Fibroblast of skin of back (primary cell): ENCODE results near the gene ATP5MG.
"Not testable (repeated sequence)": the region's sequence is repeated elsewhere in the genome, so short reads cannot be mapped to it uniquely, and the experiment has no call there.

Source experiments
- DNase-seq: peaks from one replicate; pipeline ENCODE4 v3.0.0-alpha.2; 2013

ATP5MG gene

DNA sequence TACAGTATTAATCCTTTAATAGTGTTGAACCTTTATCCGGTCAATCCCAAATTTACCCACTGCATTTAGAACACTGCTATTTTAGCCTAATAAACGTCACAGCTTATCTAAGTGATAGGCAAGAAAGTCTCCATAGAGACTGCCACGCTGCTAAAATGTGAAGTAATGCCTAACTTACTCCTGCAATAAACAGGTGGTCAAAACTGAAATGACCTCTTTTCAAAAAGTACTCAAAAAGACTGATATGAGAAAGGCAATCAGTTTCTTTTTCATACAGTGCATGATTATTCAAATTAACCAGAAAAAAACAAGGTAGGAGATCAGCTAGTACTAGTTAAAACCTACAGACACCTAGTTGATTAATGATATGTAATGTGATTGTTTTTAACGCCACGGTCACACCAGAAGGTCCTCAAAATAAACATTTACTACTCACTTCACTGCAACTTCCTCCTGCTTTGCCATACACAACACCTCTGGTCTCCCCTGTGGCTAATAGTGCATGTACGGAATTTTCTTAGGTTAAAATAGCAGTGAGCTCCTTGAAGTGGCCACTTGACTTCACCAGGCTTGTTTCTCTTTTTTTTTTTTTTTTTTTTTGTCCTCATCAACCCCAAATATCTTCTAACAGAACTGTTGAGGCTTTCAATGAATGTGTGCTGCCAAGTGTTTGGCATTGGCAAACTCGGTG, 8.8 kb downstream of the ATP5MG start:
- DNase-seq: no peak

DNA sequence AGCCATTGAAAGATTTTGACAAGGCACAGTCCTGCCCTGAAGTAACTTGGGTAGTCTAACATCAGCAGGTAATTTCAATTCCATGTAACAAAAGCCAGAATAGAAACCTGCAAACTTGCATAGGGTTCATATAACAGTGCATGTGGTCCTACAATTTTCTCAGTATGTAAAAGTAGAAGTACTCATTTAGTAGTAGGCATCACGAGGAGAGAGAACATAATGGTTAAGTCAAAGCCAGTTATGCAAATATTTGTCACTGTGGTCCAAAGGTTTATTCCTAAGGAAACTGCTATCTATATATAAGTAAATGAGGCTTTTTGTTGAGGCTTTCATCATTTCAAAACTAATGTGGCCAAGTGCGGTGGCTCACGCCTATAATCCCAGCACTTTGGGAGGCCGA, 10.1 kb downstream of the ATP5MG start:
- no peak for DNase-seq

- no peak for DNase-seq
Observed at GRCh38 chr11:118412921-118413320, 11.5 kb downstream of the ATP5MG start.

DNA sequence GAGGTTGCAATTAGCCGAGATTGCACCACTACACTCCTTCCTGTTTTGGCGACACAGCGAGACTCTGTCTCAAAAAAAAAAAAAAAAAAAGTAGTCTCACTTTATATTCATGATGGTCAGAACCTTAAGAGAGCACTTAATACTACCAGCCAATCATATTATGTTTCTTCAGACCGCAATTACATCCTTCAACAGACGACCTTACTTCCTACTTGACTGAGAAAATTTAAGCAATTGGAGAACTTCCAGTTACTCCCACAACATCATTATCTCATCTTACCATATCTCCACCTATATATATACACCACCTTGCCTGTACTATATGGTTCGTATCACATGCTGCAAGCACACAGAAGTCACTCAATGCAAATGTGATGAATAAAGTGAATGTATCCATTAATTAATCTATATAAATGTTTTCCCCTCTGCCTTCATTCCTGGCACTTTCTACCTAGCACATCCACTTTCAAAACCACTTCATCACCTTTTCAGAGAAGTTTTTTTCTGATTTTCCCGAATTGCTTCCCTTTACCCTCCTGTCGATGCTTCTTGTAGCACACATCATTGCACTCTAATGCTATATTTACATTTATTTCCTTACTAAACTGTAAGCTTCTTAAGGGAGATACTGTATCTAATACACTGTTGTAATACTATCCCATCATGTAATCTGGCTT, 13.8 kb downstream of the ATP5MG start:
- DNase-seq: no peak

- peak; percentile 88 for DNase-seq
Observed at GRCh38 chr11:118415739-118416068, 14.3 kb downstream of the ATP5MG start.

- DNase-seq: not testable (repeated sequence)
Observed at GRCh38 chr11:118416900-118417299, 15.5 kb downstream of the ATP5MG start.

- DNase-seq: no peak
Observed at GRCh38 chr11:118417801-118418200, 16.4 kb downstream of the ATP5MG start.

- no peak for DNase-seq
Observed at GRCh38 chr11:118418766-118419165, 17.4 kb downstream of the ATP5MG start.

DNA sequence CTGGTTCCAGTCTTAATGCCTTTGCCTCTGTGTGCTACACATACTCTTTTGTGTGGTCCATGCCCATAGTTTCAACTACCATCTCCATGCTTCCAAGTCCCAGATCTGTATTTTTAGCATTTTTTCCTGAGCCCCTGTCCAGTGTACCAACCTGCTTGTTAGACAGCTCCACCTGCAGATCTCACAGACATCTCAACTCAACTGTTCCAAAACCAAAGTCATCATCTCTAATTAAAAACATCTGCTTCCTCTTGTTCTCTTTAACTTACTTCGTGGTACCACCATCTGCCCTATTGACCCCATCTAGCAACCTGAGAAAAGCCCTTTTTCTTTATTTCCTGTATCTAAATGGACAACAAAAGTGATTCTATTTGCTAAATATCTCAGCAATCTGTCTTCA, 26.3 kb downstream of the ATP5MG start:
- DNase-seq: no peak

GRCh38 chr11:118430956-118431355, 29.6 kb downstream of the ATP5MG start:
- DNase-seq: peak; percentile 12

- no peak for DNase-seq
Observed at GRCh38 chr11:118434123-118434552, 32.7 kb downstream of the ATP5MG start.

- peak; percentile 41 for DNase-seq
Observed at GRCh38 chr11:118434553-118435289, 33.3 kb downstream of the ATP5MG start.

DNA sequence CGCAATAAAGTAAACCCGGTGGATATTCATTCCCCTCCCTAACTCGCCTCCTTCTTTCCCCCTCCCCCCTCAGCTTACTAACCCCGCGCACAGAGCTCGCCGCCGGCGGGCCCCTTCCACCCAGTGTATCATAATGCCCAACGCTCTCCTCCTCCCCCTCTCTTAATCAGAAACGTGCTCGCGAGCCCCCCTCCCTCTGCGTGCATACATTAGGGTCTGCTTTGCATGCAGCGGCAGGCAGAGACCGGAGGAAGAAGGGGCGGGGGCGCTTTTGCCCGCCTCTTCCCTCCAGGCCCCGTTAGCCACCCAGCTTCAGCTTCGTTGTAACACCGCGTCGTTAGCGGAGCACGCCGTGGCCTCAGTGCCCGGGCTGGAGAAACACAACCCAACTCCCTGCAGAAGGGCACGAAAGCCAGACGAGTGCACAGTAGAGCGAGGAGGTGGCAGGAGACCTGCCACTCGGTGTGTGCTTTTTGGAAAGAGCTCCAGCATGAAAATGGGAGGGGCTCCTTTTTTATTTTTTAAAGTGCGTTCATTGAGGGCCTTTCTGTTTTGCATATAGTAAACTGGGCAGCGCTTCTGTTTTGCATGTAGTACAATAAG, 34.0 kb downstream of the ATP5MG start:
- peak; percentile 46 for DNase-seq

- DNase-seq: peak; percentile 97
Observed at GRCh38 chr11:118435893-118436624, 34.7 kb downstream of the ATP5MG start, which contains the start of gene KMT2A. KMT2A (plus strand) TSS chr11:118436492; CDS start chr11:118436513, 21 bp downstream.

- peak; percentile 18 for DNase-seq
Observed at GRCh38 chr11:118436639-118437207, 35.3 kb downstream of the ATP5MG start.

DNA sequence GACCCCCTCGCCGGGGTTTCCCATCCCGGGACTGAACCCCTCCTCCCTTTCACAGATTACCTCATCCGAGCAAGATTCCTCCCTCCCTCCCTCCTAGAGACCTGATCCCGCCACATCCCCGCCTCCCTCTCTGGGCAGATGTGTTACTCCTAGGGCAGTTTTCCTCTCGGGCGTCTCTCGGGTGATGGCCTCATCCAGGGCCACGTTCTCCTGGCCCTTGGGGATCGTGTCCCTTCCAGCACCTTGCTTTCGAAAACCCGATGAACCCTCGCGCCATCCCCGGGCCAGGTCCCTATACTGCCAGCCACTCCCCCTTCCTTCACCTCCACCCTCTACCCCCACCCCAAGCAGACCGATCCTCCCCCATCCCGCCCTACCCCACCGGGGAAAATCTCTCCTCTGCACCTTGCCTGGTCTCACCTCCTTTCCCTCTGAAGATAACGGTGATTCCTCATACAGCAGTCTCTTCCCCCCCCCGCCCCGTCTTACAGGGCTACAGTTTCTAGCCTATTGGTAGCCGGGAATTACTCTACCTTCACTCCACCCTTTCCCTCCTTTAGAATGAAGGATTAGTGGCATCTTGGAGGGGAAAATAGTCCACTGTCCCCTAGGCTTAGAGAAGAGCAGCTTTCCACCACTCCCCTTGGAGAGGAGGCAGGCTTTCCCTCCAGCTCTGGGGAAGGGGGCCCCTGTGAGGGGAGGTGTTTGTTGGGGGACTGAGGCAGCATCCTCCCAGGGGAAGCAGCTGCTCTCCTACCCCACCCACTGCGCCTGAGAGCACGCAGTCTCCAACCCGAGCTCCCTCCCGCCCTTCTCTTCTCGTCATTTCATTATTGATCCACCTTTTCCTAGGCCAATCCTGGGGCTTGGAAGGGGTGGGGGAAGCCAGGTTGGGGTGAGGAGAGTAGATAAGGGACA, 36.1 kb downstream of the ATP5MG start:
- peak; percentile 53 for DNase-seq

DNA sequence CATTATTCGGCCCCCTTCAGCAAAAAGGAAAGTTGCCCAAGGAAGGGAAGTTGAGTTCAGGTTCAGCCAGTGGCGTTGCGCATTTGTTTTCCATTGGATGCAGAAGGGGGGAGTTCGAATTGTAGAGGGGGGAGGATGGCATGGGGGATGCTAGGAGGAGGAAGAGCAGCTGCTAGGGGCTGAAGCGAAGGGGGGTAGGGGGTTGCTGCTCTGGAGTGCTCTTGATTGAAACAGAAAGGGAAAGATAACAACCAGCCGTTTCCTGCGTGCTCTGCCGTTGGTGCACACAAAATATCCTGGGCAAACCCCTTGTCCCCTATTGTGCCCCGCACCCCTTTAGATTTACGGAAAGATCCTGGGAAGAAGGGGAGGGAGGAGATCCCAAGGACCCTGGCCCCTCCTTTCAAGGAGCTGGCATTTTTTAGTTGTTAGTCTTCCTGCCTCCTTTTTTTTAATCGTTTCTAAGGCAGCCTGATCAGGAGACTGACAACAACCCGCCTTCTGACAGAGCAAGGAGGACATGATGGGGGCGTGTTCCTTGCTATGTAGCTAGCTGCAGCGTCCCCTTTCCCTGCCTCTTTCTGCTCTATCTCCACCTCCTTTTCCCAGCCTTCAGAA, 37.0 kb downstream of the ATP5MG start:
- peak; percentile 86 for DNase-seq

- DNase-seq: no peak
Observed at GRCh38 chr11:118439646-118440045, 38.2 kb downstream of the ATP5MG start.

DNA sequence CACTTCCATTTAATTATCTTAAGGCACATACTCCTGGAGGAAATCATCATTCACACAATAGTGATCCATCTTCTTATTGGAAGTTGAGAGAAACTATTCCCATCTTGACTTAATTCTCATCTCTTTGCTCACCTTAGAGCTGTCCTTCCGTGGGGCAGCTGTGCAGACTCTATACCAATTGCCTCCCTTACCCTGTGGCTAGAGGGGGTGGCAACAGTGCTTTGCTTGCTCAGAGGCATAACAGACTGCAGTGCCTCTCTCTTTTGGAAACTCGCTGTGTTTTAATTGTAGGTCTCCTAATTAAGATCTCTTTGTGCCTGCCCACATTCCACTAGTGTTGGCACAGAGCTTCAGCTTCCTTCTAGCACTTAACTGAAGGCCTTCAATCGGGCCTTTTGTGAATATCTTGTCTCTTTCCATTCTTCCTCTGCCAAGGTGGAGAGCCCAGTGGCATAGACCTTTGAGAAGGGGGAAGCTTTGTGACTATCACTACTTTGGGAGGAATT, 40.4 kb downstream of the ATP5MG start:
- DNase-seq: no peak

- DNase-seq: no peak
Observed at GRCh38 chr11:118442301-118442700, 40.9 kb downstream of the ATP5MG start.
